Activated CD8-positive, alpha-beta memory T cell treated with anti-CD3 and anti-CD28 coated beads for 36 hours (primary cell): ENCODE results near the gene MMS22L. TPM values are rescaled to one million over a fixed set of nuclear protein-coding genes. Genes with fewer than 3 reads are reported as not detected.

Experiments
- CTCF ChIA-PET: fragments of 350-600 bp; sonication (Branson Sonifier 250); formaldehyde crosslinking; loops from one replicate; lab custom pipeline; 2021; ENCODE audit warnings: antibody characterized with exemption; lab: Charles Lee
- POLR2A ChIA-PET: fragments of 350-600 bp; sonication (Branson Sonifier 250); formaldehyde crosslinking; loops from one replicate; lab custom pipeline; 2021; ENCODE audit warnings: antibody characterized with exemption; lab: Charles Lee
- total RNA-seq, 2 experiments: library from RNA; stranded (reverse); gene quantifications; one replicate each; pipeline ENCODE4 v1.2.3, GENCODE V29; 2021

Gene MMS22L
- total RNA-seq, 2 experiments from 2014 or later, result 35.8 to 40.0 TPM

DNA sequence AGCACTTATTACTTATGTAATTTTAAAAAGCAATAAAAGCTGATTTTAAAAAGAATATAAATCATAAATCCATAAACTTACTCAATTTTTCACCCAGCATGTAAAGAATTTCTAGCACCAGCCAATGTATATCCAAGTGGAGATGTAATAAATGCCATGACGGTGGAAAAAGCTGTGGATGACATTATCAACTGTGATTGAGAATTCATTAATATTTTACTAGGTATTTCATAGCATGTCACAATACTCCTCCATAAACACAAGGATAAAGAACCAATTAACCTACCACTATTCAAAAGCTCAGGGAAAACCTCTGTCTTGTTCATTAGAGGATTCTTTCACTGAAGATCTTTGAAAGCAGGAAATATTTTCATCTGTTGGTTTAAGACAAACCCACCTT is 13.2 kb downstream of the MMS22L start:
- CTCF ChIA-PET, result no interaction called here
- POLR2A ChIA-PET, result no interaction called here

DNA sequence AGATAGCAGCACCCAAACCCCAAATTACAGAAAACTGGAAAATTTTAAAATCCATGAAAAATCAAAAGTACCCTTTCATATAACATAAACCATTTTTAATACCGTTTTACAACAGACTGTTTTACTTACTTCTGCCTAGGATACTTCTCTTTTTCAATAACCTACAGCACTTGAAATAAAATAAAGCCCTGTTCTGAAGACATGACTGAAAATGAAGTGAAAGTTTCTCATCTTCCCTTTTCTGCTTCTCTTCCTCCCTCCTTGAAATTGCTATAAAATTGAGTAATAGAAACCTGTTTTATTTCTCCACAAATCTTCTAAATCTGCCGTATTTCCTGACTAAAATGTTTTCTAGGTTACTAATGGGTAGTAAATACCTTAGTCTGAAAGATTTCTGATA is 20.3 kb downstream of the MMS22L start:
- ChIA-PET POLR2A (no interaction called here), CTCF (no interaction called here)

DNA sequence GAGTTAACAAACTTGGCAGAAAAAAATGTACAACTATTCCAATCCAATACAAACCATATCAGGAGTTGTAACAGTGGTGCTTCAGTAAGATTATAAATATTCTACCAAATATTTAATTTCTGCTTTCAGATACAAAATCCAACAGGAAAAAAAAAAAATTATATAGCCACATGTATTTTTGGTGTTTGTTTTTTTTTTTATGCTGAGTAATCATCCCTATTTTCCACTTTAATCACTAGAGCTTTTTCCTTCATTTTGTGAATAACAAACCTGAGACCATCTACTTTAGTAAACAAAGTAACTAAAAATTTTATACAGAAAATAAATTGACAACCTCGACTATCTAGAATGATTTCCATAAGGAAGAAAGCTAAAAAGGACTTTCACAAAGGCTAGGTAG is 36.2 kb downstream of the MMS22L start:
- ChIA-PET CTCF (no interaction called here), POLR2A (no interaction called here)

DNA sequence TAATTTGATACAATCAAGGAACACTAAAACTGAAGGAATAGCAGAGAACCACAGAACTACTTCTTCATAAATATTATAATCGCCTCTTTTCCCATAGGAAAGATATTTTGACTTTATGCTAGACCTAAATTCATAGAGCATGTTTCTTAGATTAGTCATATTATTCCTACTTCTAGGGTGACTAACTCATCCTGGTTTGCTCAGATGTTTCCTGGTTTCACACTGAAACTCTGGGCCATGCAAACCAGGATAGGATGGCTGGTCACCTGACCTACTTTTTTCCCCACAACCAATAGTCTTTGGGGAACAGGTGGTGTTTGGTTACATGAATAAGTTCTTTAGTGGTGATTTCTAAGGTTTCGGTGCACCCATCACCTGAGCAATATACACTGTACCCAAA is 42.8 kb downstream of the MMS22L start:
- CTCF ChIA-PET, result no interaction called here
- POLR2A ChIA-PET, result no interaction called here

DNA sequence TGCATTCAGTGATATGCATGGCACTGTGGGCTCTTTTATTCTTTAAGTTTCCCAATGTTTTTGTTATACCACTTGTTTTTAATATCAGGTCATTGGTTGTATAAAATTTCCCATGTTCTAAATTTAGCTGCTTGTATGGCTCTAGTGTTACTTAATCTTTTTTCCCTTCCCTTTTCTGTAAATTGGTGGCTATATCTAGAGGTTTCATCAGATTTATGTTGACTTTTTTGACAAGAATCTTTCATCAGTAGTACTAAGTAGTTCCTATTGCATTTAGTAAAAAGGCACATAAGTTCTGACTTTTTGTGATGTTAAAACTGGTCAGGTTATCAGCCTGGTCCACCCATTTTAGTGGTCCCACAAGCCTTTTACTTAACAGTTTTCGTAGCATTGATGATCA is 51.1 kb downstream of the MMS22L start:
- CTCF ChIA-PET, result no interaction called here
- POLR2A ChIA-PET, result no interaction called here

GRCh38 chr6:97222903-97223302 is 60.1 kb downstream of the MMS22L start:
- CTCF ChIA-PET, result no interaction called here
- POLR2A ChIA-PET, result no interaction called here

GRCh38 chr6:97218912-97219311 is 64.1 kb downstream of the MMS22L start:
- POLR2A ChIA-PET, result no interaction called here

GRCh38 chr6:97215157-97215769 is 67.8 kb downstream of the MMS22L start:
- CTCF ChIA-PET, result interaction anchor here (0.8 to 1.5 kb wide), 2 partner anchors 12 to 178 kb away, joined by 3 to 4 read pairs; no protein-coding TSS in a partner anchor
- POLR2A ChIA-PET, result no interaction called here

More at GRCh38 chr6:97218912-97219311, 64.1 kb downstream of the MMS22L start:
- CTCF ChIA-PET, result no interaction called here

GRCh38 chr6:97214671-97215070 is 68.3 kb downstream of the MMS22L start:
- POLR2A ChIA-PET, result no interaction called here
- CTCF ChIA-PET, result interaction anchor here (1.5 kb wide), 1 partner anchor 12 kb away, joined by 3 read pairs; no protein-coding TSS in a partner anchor

- POLR2A ChIA-PET, result no interaction called here
- CTCF ChIA-PET, result no interaction called here
Observed at GRCh38 chr6:97207383-97207782, 75.6 kb downstream of the MMS22L start.

DNA sequence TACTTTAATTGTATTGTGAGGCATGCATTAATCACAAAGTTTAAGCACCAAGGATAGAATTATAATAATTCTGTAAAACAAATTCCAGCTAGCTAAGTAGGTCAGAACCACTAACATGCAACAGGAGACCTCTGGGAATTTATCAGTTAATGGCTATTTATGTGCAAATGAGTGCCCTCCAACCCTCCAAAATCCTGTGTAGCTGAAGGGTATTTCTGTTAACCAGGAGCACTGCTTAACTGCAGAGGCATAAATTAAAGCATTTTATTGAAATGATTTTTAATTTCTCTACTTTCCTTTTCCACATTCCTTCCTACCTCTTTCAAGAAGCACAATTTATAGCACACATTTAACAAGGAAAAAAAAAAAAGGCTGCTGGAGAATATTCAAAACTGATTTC is 77.0 kb downstream of the MMS22L start:
- CTCF ChIA-PET, result no interaction called here
- POLR2A ChIA-PET, result no interaction called here

GRCh38 chr6:97203343-97203742 is 79.7 kb downstream of the MMS22L start:
- ChIA-PET CTCF (interaction anchor here (1.2 kb wide), 1 partner anchor 12 kb away, joined by 3 read pairs; no protein-coding TSS in a partner anchor), POLR2A (no interaction called here)

DNA sequence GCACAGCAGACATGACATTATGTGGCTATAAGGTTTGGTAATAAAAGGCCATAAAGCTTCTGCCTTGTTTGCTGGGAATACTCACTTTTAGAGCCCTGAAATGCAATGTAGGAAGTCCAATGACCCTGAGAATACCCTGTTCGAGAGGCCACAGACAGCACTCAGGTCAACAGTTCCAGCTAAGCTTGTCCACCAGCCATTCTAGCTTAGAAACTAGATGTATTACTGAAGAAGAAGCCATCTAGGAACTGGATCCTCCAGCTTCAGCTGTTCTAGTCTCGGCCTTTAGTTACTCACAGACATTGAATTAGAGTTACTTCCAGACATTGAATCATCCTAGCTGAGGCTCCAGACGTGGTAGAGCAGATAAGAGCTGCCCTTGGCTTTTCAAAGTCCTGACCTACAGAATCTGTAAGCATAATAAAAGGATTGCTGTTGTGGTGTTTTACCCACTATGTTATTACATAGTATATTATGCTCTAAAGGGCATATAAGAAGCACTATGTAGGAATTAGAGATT is 84.9 kb downstream of the MMS22L start:
- ChIA-PET CTCF (no interaction called here), POLR2A (no interaction called here)

- ChIA-PET POLR2A (no interaction called here), CTCF (no interaction called here)
Observed at GRCh38 chr6:97195117-97195516, 87.9 kb downstream of the MMS22L start.

- POLR2A ChIA-PET, result no interaction called here
- CTCF ChIA-PET, result interaction anchor here (0.7 kb wide), 2 partner anchors 19 to 1616 kb away, joined by 4 to 5 read pairs; no protein-coding TSS in a partner anchor
Observed at GRCh38 chr6:97189767-97190166, 93.2 kb downstream of the MMS22L start.

- CTCF ChIA-PET, result no interaction called here
- POLR2A ChIA-PET, result no interaction called here
Observed at GRCh38 chr6:97187951-97188350, 95.1 kb downstream of the MMS22L start.

- CTCF ChIA-PET, result interaction anchor here (1.0 to 1.5 kb wide), 2 partner anchors 13 to 118 kb away, joined by 3 to 4 read pairs; no protein-coding TSS in a partner anchor
Observed at GRCh38 chr6:97186416-97186999, 96.5 kb downstream of the MMS22L start.

GRCh38 chr6:97177905-97178304 is 105.1 kb downstream of the MMS22L start:
- POLR2A ChIA-PET, result no interaction called here
- CTCF ChIA-PET, result no interaction called here

More at GRCh38 chr6:97186416-97186999, 96.5 kb downstream of the MMS22L start:
- POLR2A ChIA-PET, result no interaction called here

DNA sequence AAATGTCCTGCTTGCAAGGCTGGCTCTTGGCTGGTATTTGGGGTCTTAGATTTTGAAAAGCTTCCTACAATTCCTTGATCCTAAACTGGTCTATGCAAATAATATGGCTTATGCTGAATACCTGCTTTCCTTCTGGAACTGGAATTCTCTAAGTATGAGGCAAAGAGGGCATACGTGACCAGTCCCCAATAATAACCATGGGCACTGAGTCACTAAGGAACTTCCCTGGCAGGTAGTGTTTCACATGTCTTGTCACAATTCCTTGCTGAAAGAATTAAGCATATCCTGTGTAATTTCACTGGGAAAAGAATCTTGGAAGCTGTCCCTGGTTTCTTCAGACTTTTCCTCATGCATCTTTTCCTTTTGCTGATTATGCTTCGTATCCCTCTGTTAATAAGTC is 106.5 kb downstream of the MMS22L start:
- POLR2A ChIA-PET, result no interaction called here
- CTCF ChIA-PET, result no interaction called here

DNA sequence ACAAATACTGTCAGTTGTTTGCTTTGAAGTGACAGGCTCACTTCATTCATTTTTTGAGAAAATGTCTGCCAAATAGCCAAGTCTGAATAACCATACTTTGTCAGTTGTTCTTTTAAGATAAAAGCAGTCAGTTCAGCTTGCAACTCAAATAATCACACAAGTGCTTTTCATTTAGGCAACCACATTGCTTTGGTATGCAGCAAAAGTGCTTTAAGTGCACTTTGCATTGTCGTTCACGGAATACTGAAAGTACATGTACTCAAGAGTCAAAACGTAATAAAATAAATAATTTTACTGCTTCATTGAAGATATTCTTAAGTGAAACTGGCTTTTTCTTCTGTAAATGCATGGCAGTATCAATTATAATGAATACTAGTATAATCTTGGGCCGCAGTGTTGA is 107.2 kb downstream of the MMS22L start:
- ChIA-PET CTCF (no interaction called here), POLR2A (no interaction called here)

- ChIA-PET CTCF (interaction anchor here (0.6 kb wide), 1 partner anchor 56 kb away, joined by 4 read pairs; no protein-coding TSS in a partner anchor), POLR2A (no interaction called here)
Observed at GRCh38 chr6:97174471-97174870, 108.5 kb downstream of the MMS22L start.
